Activated naive CD4-positive, alpha-beta T cell treated with anti-CD3 and anti-CD28 coated beads, Interleukin-2, amount 50 U/mL, for 72 hours (primary cell): ENCODE data around the gene IFITM10. TPM values are rescaled to one million over a fixed set of nuclear protein-coding genes. Genes with fewer than 3 reads are reported as not detected.

ENCODE experiments used
- ATAC-seq, 2 donors: fragments of 150-1000 bp; cut with Tn5 transposase; 2 replicates each; pipeline ENCODE4 v1.10.0; 2021; ENCODE audit warnings: mild to moderate bottlenecking in 2 of 2, moderate library complexity in 2 of 2
- DNase-seq, 2 donors: peaks; one replicate each; pipeline ENCODE4 v3.0.0; 2021 to 2022; ENCODE audit warnings: low spot score in 2 of 2
- H3K27ac Mint-ChIP-seq, 2 donors: one replicate each; pipeline ENCODE4 v1.8.0; 2022; ENCODE audit warnings: mild to moderate bottlenecking in 2 of 2, mixed read lengths in 2 of 2
- H3K36me3 Mint-ChIP-seq, 2 donors: one replicate each; pipeline ENCODE4 v1.8.0; 2022; ENCODE audit warnings: mixed read lengths in 2 of 2
- H3K9me3 Mint-ChIP-seq, 2 donors: one replicate each; pipeline ENCODE4 v1.8.0; 2022; ENCODE audit warnings: mixed read lengths in 2 of 2
- total RNA-seq, 2 donors: library from RNA; stranded (reverse); gene quantifications; one replicate each; pipeline ENCODE4 v1.2.3, GENCODE V29; 2022

IFITM10 gene
- 1 to 10 TPM; 1.2 to 1.8 TPM for total RNA-seq

GRCh38 chr11:1750481-1750839, at the start of gene IFITM10:
IFITM10 (minus strand) TSS chr11:1750595; CDS start chr11:1750442, 153 bp downstream.
- peak within 1 kb of the TSS in 1 of 2 donors; percentile 40 for H3K27ac Mint-ChIP-seq
- H3K36me3 Mint-ChIP-seq, result no peaks in the 10 kb centered on the region
- DNase-seq (no peak), ATAC-seq (no peak)
- peaks cover 5 to 8% of the 10 kb centered on the region in 2 donors for H3K9me3 Mint-ChIP-seq

- no peak for DNase-seq
- H3K9me3 Mint-ChIP-seq, result peaks cover 0 to 1% of the 10 kb centered on the region in 2 donors
- H3K27ac Mint-ChIP-seq, result no peak overlapping the region
- ATAC-seq, result no peak
- H3K36me3 Mint-ChIP-seq, result peaks cover 1 to 3% of the 10 kb centered on the region in 2 donors
These were observed 47.2 kb upstream of the IFITM10 start for GRCh38 chr11:1797391-1798125.

GRCh38 chr11:1796413-1797011, 46.1 kb upstream of the IFITM10 start:
- DNase-seq, result no peak
- Mint-ChIP-seq H3K9me3 (peaks cover 0 to 3% of the 10 kb centered on the region in 2 donors), H3K27ac (no peak overlapping the region), H3K36me3 (peaks cover 4 to 6% of the 10 kb centered on the region in 2 donors)
- no peak for ATAC-seq

- DNase-seq (no peak), ATAC-seq (no peak)
- Mint-ChIP-seq H3K36me3 (peaks cover 4 to 6% of the 10 kb centered on the region in 2 donors), H3K27ac (no peak overlapping the region), H3K9me3 (peaks cover 0 to 3% of the 10 kb centered on the region in 2 donors)
These were observed 42.7 kb upstream of the IFITM10 start for GRCh38 chr11:1793081-1793480.

- no peak for ATAC-seq
- no peak for DNase-seq
These were observed 42.1 kb upstream of the IFITM10 start for GRCh38 chr11:1792461-1792860.

GRCh38 chr11:1791912-1792311, 41.5 kb upstream of the IFITM10 start:
- Mint-ChIP-seq H3K27ac (no peak overlapping the region), H3K9me3 (peaks cover 0 to 3% of the 10 kb centered on the region in 2 donors), H3K36me3 (peaks cover 4 to 6% of the 10 kb centered on the region in 2 donors)
- no peak for ATAC-seq
- DNase-seq, result no peak

More at GRCh38 chr11:1792461-1792860, 42.1 kb upstream of the IFITM10 start:
- Mint-ChIP-seq H3K9me3 (peaks cover 0 to 3% of the 10 kb centered on the region in 2 donors), H3K27ac (no peak overlapping the region), H3K36me3 (peaks cover 4 to 6% of the 10 kb centered on the region in 2 donors)

GRCh38 chr11:1786466-1786865, 36.1 kb upstream of the IFITM10 start:
- no peaks in the 10 kb centered on the region for H3K36me3 Mint-ChIP-seq
- DNase-seq (no peak), ATAC-seq (no peak)
- no peaks in the 10 kb centered on the region for H3K9me3 Mint-ChIP-seq
- H3K27ac Mint-ChIP-seq, result no peak overlapping the region

- no peaks in the 10 kb centered on the region for H3K36me3 Mint-ChIP-seq
- ATAC-seq (no peak), DNase-seq (no peak)
These were observed 35.5 kb upstream of the IFITM10 start for GRCh38 chr11:1785749-1786413.

GRCh38 chr11:1784761-1785650, 34.6 kb upstream of the IFITM10 start:
- DNase-seq (no peak), ATAC-seq (no peak)
- no peaks in the 10 kb centered on the region for H3K9me3 Mint-ChIP-seq
- H3K27ac Mint-ChIP-seq, result no peak overlapping the region
- no peaks in the 10 kb centered on the region for H3K36me3 Mint-ChIP-seq

More at GRCh38 chr11:1785749-1786413, 35.5 kb upstream of the IFITM10 start:
- Mint-ChIP-seq H3K9me3 (no peaks in the 10 kb centered on the region), H3K27ac (no peak overlapping the region)

GRCh38 chr11:1783725-1784529, 33.5 kb upstream of the IFITM10 start:
- Mint-ChIP-seq H3K9me3 (no peaks in the 10 kb centered on the region), H3K36me3 (no peaks in the 10 kb centered on the region)
- ATAC-seq, result no peak

GRCh38 chr11:1782831-1783724, 32.7 kb upstream of the IFITM10 start:
- Mint-ChIP-seq H3K36me3 (no peaks in the 10 kb centered on the region), H3K9me3 (no peaks in the 10 kb centered on the region), H3K27ac (no peak overlapping the region)
- DNase-seq (no peak), ATAC-seq (no peak)

More at GRCh38 chr11:1783725-1784529, 33.5 kb upstream of the IFITM10 start:
- DNase-seq, result no peak
- no peak overlapping the region for H3K27ac Mint-ChIP-seq

- ATAC-seq (no peak), DNase-seq (no peak)
- no peaks in the 10 kb centered on the region for H3K9me3 Mint-ChIP-seq
- no peaks in the 10 kb centered on the region for H3K36me3 Mint-ChIP-seq
- no peak overlapping the region for H3K27ac Mint-ChIP-seq
These were observed 31.7 kb upstream of the IFITM10 start for GRCh38 chr11:1782031-1782590.

- Mint-ChIP-seq H3K9me3 (no peaks in the 10 kb centered on the region), H3K27ac (no peak overlapping the region), H3K36me3 (no peaks in the 10 kb centered on the region)
- DNase-seq, result no peak
- ATAC-seq, result no peak
These were observed 31.2 kb upstream of the IFITM10 start for GRCh38 chr11:1781593-1781975.

GRCh38 chr11:1780700-1781592, 30.6 kb upstream of the IFITM10 start:
- DNase-seq, result no peak
- Mint-ChIP-seq H3K36me3 (no peaks in the 10 kb centered on the region), H3K9me3 (no peaks in the 10 kb centered on the region), H3K27ac (peak overlapping the region in 1 of 2 donors; percentile 61)
- no peak for ATAC-seq
